Cortex of kidney (tissue), 1 donor: ENCODE data around the gene CROCC.

Source experiments
- DNase-seq: peaks from one replicate; lab custom pipeline; 2025; lab: John Stamatoyannopoulos, UW

CROCC gene

DNA sequence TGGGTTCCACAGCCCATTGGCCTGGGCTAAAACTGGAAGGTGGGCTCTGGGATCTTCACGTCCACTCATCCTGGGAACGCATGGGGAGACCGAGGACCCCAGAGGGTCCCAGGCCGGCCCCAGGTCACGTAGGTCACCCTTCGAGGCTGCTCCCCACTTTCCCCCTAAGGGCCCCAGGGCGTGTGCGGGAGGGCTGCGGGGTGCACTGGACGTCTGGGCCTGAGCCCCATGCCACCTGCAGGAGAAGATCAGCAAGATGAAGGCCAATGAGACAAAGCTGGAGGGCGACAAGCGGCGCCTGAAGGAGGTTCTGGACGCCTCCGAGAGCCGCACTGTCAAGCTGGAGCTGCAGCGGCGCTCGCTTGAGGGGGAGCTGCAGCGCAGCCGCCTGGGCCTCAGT lies 46.2 kb downstream of the CROCC start:
- no peak for DNase-seq

- DNase-seq, result no peak
These were observed 46.6 kb downstream of the CROCC start for GRCh38 chr1:16968372-16968771.

- DNase-seq, result no peak
These were observed 47.4 kb downstream of the CROCC start for GRCh38 chr1:16969057-16969611.

DNA sequence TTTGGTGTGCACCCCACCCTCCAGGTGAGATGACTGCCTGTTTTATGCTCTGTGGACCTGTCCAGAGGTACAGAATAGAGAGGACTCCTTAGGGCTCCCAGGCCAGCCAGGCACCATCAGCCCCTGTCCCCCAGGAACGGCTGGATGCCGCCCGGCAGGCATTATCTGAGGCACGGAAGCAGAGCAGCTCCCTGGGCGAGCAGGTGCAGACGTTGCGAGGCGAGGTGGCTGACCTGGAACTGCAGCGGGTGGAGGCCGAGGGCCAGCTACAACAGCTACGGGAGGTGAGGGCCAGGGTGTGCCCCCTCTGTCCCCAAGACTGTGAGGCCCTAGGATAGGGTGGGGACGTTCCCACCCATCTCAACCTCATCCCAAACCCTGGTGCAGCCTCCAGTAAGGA lies 47.9 kb downstream of the CROCC start:
- DNase-seq, result no peak

GRCh38 chr1:16970132-16970910 lies 48.6 kb downstream of the CROCC start:
- DNase-seq, result no peak

DNA sequence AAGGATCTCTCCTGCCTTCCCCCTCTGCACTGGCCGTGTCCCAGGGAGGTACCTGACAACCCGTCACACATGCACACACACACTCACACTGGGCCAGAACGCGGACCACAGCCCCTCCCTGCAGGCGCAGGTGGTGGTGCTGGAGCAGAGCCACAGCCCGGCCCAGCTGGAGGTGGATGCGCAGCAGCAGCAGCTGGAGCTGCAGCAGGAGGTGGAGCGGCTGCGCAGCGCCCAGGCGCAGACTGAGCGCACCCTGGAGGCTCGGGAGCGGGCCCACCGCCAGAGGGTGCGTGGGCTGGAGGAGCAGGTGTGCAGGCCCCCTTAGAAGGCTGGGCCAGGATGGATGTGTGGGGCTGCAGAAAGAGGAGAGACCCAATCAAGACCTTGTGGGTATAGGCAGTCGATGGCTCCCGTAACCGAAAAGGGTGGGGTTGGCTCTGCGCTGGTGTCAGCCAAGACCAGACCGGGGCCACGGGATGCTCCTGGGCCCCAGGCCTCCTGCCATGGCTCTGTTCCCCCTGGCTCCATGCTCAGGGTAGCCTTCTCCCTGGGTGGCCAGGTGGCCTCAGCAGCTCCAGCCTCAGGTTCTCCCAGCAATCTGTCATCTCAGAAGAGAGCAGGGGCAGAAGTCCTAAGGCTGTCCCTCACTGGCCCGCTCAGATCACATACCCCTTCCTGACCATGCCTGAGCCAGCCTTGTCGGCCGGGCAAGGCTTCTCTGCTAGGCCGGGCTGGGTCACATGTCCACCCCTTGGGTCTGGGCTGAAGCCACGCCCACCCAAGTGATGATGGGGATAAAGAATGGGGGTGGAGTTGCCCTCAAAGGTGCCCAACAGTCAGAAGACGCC lies 49.8 kb downstream of the CROCC start:
- no peak for DNase-seq

- no peak for DNase-seq
These were observed 50.6 kb downstream of the CROCC start for GRCh38 chr1:16972189-16972895.

- DNase-seq, result no peak
These were observed 51.5 kb downstream of the CROCC start for GRCh38 chr1:16973215-16973614.

DNA sequence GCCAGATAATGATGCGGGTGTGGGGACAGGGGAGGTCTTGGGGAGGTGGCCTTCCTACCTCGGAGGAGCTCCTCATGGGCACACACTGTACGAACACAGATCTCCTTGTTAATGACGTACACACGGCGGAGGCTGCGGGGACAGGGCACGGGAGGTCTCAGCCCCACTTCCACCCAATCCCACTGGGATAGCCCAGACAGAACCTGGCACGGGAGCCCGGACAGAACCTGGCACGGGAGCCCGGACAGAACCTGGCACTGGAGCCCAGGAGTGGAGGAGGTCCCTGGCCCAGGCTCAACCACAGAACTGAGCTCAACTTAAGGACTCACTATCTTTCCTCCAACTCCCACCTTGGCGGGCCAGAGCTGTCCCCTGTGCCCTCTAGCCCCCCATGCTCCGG lies 53.5 kb downstream of the CROCC start:
- DNase-seq, result no peak

- no peak for DNase-seq
These were observed 54.1 kb downstream of the CROCC start for GRCh38 chr1:16975838-16976237.

DNA sequence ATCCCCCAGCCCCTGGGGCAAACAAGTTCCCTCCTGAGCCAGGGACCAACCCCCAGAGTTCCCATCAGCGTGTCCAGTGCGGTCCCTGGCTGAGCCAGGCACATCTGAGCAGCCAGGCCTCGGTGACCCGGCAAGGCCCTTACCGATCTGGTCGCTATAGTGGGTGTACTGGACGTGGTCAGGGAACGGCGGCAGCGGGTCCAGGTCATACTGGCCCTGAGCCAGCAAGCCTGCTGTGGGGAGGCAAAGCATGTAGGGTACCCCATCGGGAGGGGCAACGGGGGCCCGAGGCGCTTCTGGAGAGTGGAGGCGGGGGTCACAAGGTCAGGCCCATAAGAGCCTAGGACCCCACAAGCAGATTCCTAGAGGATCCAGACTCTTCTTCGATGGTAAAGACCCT lies 55.2 kb downstream of the CROCC start:
- DNase-seq, result no peak

DNA sequence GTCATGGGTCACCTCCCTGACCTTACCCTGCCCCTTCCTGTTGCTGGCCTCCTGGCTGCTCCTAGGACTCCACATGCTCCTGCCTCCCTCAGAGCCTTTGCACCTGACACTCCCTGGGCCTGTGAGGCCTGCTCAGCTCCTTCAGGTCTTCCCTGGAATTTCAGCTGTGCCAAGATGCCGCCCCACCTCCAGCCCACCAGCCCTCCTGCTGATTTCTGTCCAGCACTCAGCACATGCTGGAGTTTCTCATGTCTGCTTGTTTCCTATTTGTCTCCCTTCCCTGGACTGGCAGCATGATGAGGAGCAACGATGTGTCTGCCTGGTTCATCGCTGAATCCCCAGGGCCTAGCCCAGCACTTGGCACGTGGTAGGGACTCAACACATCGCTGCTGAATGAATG lies 55.6 kb downstream of the CROCC start:
- no peak for DNase-seq

GRCh38 chr1:16978139-16978538 lies 56.4 kb downstream of the CROCC start:
- DNase-seq, result no peak

- DNase-seq, result no peak
These were observed 57.1 kb downstream of the CROCC start for GRCh38 chr1:16978567-16979474.

DNA sequence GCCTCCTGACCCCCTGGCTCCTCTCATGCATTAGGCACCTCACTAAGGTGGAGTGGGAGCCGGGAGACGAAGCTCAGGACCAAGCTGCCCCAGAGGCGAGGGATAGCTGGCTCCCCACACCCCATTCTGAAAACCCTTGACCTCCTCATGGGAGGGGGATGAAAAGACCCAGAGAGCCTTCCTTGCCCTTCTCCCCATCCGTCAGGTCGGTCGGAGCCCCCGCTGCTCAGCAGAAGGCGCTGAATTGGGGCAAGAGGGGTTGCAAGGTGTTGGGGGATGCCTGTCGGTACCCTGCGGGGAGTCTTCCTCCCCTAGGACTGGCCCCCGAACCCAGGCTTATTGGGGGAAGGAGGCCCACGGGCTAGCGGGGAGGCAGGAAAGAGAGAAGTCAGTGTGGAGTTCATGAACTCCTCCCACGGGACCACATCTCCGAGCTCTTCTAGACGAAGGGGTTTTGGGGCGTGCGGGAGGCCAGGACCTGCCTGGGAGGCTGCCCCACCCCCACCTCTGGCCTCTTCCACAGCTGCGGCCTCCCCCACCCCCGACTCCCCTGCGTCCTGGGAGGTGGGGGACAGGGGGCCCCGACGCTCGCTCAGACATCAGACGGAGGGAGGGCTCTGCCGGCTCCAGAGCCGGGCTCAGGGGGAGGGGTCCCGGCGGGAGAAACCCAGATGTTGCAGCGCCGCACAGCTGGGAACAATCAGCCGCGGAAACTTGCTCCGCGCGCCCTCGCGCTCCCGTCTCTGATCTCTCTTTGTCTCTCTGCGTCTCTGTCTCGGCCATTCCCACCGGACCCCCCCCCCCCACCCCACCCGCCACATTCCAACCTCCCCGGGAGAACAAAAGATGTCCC lies 58.0 kb downstream of the CROCC start:
- DNase-seq, result no peak

GRCh38 chr1:16980473-16981268 lies 58.9 kb downstream of the CROCC start, which contains the start of gene MFAP2:
Gene MFAP2, minus strand, starts transcription at chr1:16980620. Its CDS starts 2,347 bp downstream, at chr1:16978273.
- no peak for DNase-seq

DNA sequence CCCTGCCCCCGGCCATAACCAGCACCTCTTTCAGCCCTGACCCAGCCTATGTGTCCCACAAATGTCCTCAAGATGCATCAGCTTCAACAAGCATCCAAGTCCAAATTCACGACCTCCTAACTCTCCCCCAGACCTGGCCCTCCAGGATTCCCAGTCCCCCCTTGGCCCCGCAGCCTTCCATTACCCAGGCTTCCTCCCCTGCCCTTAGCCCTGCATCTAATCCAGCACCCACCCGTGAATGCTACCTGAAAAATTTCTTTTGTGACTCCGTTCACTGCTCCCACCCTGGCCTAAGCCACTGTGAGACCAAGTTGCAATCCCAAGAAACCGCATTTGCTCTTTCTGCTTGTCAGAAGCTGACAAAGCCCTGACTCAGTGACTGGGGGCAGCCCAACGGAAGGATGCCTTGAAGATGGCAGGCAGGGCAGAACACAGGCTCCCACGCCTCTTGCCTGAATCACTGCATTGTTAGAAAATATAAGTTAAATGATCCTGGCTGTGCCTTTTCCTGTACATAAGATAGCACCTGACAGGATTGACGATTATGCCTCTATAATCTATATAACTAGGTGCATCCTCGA lies 59.6 kb downstream of the CROCC start:
- no peak for DNase-seq

GRCh38 chr1:16982902-16983301 lies 61.2 kb downstream of the CROCC start:
- no peak for DNase-seq

- no peak for DNase-seq
These were observed 61.9 kb downstream of the CROCC start for GRCh38 chr1:16983649-16984048.
